ENCODE measurements around the gene SUCLG2.

Gene SUCLG2

DNA sequence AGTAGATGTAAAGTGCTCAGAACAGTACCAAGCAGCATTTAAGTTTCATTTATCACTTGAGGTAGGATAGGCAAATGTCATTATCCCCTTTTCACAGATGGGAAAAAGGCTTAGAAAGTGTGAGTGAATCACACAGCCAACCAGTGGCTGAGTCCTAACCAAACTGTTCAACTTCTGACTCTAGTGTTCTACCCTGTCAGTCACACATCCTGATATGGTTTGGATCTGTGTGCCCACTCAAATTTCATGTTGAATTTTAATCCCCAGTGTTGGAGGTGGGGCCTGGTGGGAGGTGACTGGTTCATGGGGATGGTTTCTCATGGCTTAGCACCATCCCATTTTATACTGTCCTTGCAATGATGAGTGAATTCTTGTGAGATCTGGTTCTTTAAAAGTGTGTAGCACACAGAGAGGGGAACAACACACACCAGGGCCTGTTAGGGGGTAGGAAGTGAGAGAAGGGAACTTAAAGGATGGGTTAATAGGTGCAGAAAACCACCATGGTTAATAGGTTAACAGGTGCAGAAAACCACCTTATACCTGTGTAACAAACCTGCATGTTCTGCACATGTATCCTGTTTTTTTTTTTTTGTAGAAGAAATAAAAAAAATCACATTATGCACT, 304.7 kb downstream of the SUCLG2 start (continued):
- no peak for TF ChIP-seq ZNF664 (tag by site-specific recombination; IDR thresholded peaks at IDR 0.05)

DNA sequence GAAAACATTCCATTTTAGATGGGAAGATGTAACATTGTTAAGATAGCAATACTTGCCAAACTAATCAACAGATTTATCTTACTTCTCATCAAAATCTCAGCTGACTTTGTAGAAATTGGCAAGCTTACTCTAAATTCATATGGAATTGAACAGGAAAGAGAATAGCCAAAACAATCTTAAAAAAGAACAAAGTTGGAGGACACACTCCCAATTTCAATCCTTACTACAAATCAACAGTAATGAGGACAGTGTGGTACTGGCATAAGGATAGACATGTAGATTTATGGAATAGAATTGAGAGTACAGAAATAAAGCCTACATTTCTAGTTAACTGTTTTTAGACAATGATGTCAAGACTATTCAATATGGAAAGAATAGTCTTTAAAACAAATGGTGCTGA, 308.3 kb downstream of the SUCLG2 start:
- TF ChIP-seq, protein P1, sequence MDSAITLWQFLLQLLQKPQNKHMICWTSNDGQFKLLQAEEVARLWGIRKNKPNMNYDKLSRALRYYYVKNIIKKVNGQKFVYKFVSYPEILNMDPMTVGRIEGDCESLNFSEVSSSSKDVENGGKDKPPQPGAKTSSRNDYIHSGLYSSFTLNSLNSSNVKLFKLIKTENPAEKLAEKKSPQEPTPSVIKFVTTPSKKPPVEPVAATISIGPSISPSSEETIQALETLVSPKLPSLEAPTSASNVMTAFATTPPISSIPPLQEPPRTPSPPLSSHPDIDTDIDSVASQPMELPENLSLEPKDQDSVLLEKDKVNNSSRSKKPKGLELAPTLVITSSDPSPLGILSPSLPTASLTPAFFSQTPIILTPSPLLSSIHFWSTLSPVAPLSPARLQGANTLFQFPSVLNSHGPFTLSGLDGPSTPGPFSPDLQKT (IDR thresholded peaks at IDR 0.05; ENCODE audit: borderline replicate concordance, low read depth, low read length): no peak
- TF ChIP-seq KLF10 (tag by site-specific recombination; IDR thresholded peaks at IDR 0.05) (no peak), ZBTB20 (tag by site-specific recombination; IDR thresholded peaks at IDR 0.05) (no peak), ZNF521 (tag by site-specific recombination; IDR thresholded peaks at IDR 0.05) (no peak), ZNF24 (tag by site-specific recombination; IDR thresholded peaks at IDR 0.05) (no peak), ZNF658 (tag by site-specific recombination; IDR thresholded peaks at IDR 0.05) (no peak), ZNF626 (tag by site-specific recombination; IDR thresholded peaks at IDR 0.05) (no peak), ZNF266 (tag by site-specific recombination; IDR thresholded peaks at IDR 0.05; ENCODE audit: low read depth) (no peak), ZNF701 (tag by site-specific recombination; IDR thresholded peaks at IDR 0.05) (no peak), ZNF155 (tag by site-specific recombination; IDR thresholded peaks at IDR 0.05) (no peak), ZNF132 (tag by site-specific recombination; IDR thresholded peaks at IDR 0.05; ENCODE audit: borderline replicate concordance) (no peak), SP3 (tag by site-specific recombination; IDR thresholded peaks at IDR 0.05) (no peak), OVOL3 (tag by site-specific recombination; IDR thresholded peaks at IDR 0.05) (no peak), ZNF837 (tag by site-specific recombination; IDR thresholded peaks at IDR 0.05) (no peak)
- TF ChIP-seq, protein P2, sequence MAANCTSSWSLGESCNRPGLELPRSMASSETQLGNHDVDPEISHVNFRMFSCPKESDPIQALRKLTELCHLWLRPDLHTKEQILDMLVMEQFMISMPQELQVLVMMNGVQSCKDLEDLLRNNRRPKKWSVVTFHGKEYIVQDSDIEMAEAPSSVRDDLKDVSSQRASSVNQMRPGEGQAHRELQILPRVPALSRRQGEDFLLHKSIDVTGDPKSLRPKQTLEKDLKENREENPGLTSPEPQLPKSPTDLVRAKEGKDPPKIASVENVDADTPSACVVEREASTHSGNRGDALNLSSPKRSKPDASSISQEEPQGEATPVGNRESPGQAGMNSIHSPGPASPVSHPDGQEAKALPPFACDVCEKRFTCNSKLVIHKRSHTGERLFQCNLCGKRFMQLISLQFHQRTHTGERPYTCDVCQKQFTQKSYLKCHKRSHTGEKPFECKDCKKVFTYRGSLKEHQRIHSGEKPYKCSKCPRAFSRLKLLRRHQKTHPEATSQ (tag by site-specific recombination; IDR thresholded peaks at IDR 0.05): no peak
- TF ChIP-seq, protein P3, sequence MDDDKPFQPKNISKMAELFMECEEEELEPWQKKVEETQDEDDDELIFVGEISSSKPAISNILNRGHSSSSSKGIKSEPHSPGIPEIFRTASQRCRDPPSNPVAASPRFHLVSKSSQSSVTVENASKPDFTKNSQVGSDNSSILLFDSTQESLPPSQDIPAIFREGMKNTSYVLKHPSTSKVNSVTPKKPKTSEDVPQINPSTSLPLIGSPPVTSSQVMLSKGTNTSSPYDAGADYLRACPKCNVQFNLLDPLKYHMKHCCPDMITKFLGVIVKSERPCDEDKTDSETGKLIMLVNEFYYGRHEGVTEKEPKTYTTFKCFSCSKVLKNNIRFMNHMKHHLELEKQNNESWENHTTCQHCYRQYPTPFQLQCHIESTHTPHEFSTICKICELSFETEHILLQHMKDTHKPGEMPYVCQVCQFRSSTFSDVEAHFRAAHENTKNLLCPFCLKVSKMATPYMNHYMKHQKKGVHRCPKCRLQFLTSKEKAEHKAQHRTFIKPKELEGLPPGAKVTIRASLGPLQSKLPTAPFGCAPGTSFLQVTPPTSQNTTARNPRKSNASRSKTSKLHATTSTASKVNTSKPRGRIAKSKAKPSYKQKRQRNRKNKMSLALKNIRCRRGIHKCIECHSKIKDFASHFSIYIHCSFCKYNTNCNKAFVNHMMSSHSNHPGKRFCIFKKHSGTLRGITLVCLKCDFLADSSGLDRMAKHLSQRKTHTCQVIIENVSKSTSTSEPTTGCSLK (tag by site-specific recombination; IDR thresholded peaks at IDR 0.05): no peak
- CTCF ChIA-PET: interaction anchor here (0.6 kb wide), 1 partner anchor 475 kb away, joined by 5 read pairs; no protein-coding TSS in a partner anchor
- POLR2A ChIA-PET: no interaction called here
- H3K4me3 ChIP-seq (ENCODE audit: low read depth, low read length): no peak overlapping the region
- H3K36me3 ChIP-seq (ENCODE audit: control insufficient read depth in 2 of 2, insufficient read depth in 1 of 2, low read length in 2 of 2): no peaks in the 10 kb centered on the region
- no peak overlapping the region for H3K27ac ChIP-seq (ENCODE audit: extremely low read depth, low read depth, low read length)
- no peaks in the 10 kb centered on the region for H3K9me3 ChIP-seq (ENCODE audit: control insufficient read depth, insufficient read depth, low read depth, low read length)
- H3K4me1 ChIP-seq (ENCODE audit: control insufficient read depth, insufficient read depth, low read length): no peaks in the 10 kb centered on the region

- Histone ChIP-seq H3K27ac (ENCODE audit: extremely low read depth, low read depth, low read length) (no peak overlapping the region), H3K4me3 (ENCODE audit: low read depth, low read length) (no peak overlapping the region), H3K4me1 (ENCODE audit: control insufficient read depth, insufficient read depth, low read length) (no peaks in the 10 kb centered on the region), H3K9me3 (ENCODE audit: control insufficient read depth, insufficient read depth, low read depth, low read length) (no peaks in the 10 kb centered on the region), H3K36me3 (ENCODE audit: control insufficient read depth in 2 of 2, insufficient read depth in 1 of 2, low read length in 2 of 2) (no peaks in the 10 kb centered on the region)
- ChIA-PET CTCF (no interaction called here), POLR2A (no interaction called here)
- TF ChIP-seq ZNF777 (tag by site-specific recombination; IDR thresholded peaks at IDR 0.05; ENCODE audit: borderline replicate concordance) (no peak), REST (tag by site-specific recombination; IDR thresholded peaks at IDR 0.05) (no peak), ZNF24 (tag by site-specific recombination; IDR thresholded peaks at IDR 0.05) (no peak), ZNF776 (tag by site-specific recombination; IDR thresholded peaks at IDR 0.05; ENCODE audit: borderline replicate concordance) (no peak), ZNF623 (tag by site-specific recombination; IDR thresholded peaks at IDR 0.05) (no peak), GLIS2 (tag by site-specific recombination; IDR thresholded peaks at IDR 0.05) (no peak), ZBTB10 (tag by site-specific recombination; IDR thresholded peaks at IDR 0.05) (no peak), ZNF624 (tag by site-specific recombination; IDR thresholded peaks at IDR 0.05) (no peak)
Measured at GRCh38 chr3:67335813-67336212, 318.6 kb downstream of the SUCLG2 start.
